GM12865 (cell line): ENCODE data around the gene PHRF1.

ENCODE experiments used
- DNase-seq: peaks from one replicate; pipeline ENCODE4 v3.0.0; 2010; ENCODE audit warnings: low read depth
- H3K4me3 ChIP-seq: 2 replicates; pipeline ENCODE4 v1.5.1; 2011; ENCODE audit warnings: mild to moderate bottlenecking, low read depth, low read length, control low read depth
- CTCF ChIP-seq: IDR thresholded peaks from 2 replicates; pipeline ENCODE4 v1.5.1; 2011; ENCODE audit warnings: low read length, control low read depth, low read depth, inconsistent platforms; ENCODE audit not compliant: insufficient read depth; ENCODE audit errors: missing control alignments

The PHRF1 gene

GRCh38 chr11:563812-564578, 12.3 kb upstream of the PHRF1 start:
- no peak for TF ChIP-seq CTCF

GRCh38 chr11:565921-566509, 10.3 kb upstream of the PHRF1 start:
- no peak for DNase-seq
- TF ChIP-seq CTCF: no peak
- no peak overlapping the region for H3K4me3 ChIP-seq

More at GRCh38 chr11:563812-564578, 12.3 kb upstream of the PHRF1 start:
- H3K4me3 ChIP-seq: no peak overlapping the region
- no peak for DNase-seq

- peak overlapping the region; percentile 68 for H3K4me3 ChIP-seq
- TF ChIP-seq CTCF: no peak
- DNase-seq: no peak
These were observed 9.2 kb upstream of the PHRF1 start for GRCh38 chr11:567011-567628.

GRCh38 chr11:567629-568292, 8.5 kb upstream of the PHRF1 start:
- no peak for DNase-seq
- no peak for TF ChIP-seq CTCF
- peak overlapping the region; percentile 68 for H3K4me3 ChIP-seq

GRCh38 chr11:568306-569157, 7.7 kb upstream of the PHRF1 start:
- H3K4me3 ChIP-seq: peak overlapping the region; percentile 74
- no peak for TF ChIP-seq CTCF
- DNase-seq: peak; percentile 96
